NB4 (cell line): ENCODE results near the gene CABP7.
"Not testable (repeated sequence)": the region's sequence is repeated elsewhere in the genome, so short reads cannot be mapped to it uniquely, and the experiment has no call there.

Experiments
- DNase-seq: peaks from one replicate; pipeline ENCODE4 v3.0.0; 2010; ENCODE audit warnings: low read depth
- H3K4me3 ChIP-seq: one replicate; pipeline ENCODE4 v1.5.1; 2011; ENCODE audit warnings: mild to moderate bottlenecking, low read depth, low read length, moderate library complexity
- MAX ChIP-seq: IDR thresholded peaks from 2 replicates; pipeline ENCODE4 v1.6.1; 2011; ENCODE audit warnings: low read depth, low read length
- MYC ChIP-seq: IDR thresholded peaks from 2 replicates; pipeline ENCODE4 v1.6.1; 2011; ENCODE audit warnings: low read depth, low read length
- POLR2A ChIP-seq: IDR thresholded peaks from 2 replicates; pipeline ENCODE4 v1.6.1; 2011; ENCODE audit warnings: mild to moderate bottlenecking; ENCODE audit not compliant: insufficient read length; ENCODE audit errors: extremely low read depth
- TF ChIP-seq, protein P1 (sequence below): IDR thresholded peaks from one replicate; pipeline ENCODE4 v1.5.1; 2012; ENCODE audit warnings: low read depth, low read length

The CABP7 gene

GRCh38 chr22:29750029-29750428, 30.2 kb downstream of the CABP7 start:
- no peak overlapping the region for H3K4me3 ChIP-seq
- DNase-seq: no peak
- TF ChIP-seq POLR2A (no peak), MAX (no peak), MYC (no peak)
- TF ChIP-seq, protein P1, sequence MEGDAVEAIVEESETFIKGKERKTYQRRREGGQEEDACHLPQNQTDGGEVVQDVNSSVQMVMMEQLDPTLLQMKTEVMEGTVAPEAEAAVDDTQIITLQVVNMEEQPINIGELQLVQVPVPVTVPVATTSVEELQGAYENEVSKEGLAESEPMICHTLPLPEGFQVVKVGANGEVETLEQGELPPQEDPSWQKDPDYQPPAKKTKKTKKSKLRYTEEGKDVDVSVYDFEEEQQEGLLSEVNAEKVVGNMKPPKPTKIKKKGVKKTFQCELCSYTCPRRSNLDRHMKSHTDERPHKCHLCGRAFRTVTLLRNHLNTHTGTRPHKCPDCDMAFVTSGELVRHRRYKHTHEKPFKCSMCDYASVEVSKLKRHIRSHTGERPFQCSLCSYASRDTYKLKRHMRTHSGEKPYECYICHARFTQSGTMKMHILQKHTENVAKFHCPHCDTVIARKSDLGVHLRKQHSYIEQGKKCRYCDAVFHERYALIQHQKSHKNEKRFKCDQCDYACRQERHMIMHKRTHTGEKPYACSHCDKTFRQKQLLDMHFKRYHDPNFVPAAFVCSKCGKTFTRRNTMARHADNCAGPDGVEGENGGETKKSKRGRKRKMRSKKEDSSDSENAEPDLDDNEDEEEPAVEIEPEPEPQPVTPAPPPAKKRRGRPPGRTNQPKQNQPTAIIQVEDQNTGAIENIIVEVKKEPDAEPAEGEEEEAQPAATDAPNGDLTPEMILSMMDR: no peak

DNA sequence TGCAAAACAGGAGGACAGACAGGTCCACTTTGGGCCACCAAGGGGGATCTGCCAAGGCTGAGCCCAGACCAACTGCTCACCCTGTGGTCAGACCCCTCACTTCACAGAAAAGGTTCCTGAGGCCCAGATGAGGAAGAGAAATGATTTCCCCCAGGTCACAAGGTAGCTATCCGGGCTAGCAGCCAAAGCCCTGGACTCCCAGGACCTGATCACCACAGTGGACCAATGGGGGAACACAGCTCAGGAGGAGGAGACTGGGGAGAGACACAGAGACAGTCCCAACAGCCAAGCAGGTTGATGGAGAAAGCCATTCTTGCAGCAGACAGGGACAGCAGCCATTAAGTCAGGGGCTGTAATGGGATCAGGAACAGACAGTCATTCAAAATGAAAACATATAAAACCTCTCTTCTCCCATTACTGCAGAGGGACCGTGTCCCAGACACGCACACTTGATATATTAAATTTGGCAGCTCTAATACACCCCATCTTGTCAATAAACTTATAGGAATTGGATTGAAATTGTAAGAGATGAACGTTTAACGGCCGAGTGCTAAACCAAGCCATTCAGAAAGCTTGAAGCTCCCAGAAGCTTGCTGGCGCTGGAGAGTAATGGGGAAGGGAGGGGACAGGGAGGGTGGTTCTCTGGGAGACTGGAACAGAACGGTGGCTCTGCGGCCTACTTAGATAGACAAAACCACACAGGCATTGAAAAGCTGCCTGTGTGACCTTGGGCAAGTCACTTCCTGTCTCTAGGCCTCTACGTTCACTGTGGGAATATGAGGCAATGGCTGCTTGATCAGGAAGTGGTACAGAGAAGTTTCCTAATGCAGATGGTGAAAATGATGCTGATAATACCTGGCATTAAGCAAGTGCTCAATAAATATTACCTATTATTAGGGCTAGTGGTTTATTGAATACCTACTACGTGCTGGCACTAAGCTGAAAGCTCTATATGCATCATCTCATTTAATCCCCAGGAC, 31.0 kb downstream of the CABP7 start:
- TF ChIP-seq POLR2A: no peak
- no peak for TF ChIP-seq MAX
- TF ChIP-seq MYC: no peak
- TF ChIP-seq, protein P1: no peak
- H3K4me3 ChIP-seq: no peak overlapping the region
- peak; percentile 93 for DNase-seq

DNA sequence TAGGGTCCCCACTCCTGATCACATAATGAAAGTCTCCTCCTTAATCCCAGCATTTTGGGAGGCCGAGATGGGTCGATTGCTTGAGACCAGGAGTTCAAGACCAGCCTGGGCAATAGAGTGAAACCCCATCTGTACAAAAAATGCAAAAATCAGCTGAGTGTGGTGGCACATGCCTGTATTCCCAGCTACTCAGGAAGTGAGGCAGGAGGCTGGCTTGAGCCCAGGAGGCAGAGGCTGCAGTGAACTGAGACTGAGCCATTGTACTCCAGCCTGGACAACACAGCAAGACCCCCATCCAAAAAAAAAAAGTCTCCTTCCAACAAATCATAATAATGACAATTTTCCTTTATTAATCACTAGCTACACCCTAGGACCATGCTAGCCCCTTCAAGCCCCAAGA, 31.9 kb downstream of the CABP7 start:
- DNase-seq: no peak
- TF ChIP-seq MYC (no peak), POLR2A (no peak), MAX (no peak)
- TF ChIP-seq, protein P1: no peak
- no peak overlapping the region for H3K4me3 ChIP-seq

DNA sequence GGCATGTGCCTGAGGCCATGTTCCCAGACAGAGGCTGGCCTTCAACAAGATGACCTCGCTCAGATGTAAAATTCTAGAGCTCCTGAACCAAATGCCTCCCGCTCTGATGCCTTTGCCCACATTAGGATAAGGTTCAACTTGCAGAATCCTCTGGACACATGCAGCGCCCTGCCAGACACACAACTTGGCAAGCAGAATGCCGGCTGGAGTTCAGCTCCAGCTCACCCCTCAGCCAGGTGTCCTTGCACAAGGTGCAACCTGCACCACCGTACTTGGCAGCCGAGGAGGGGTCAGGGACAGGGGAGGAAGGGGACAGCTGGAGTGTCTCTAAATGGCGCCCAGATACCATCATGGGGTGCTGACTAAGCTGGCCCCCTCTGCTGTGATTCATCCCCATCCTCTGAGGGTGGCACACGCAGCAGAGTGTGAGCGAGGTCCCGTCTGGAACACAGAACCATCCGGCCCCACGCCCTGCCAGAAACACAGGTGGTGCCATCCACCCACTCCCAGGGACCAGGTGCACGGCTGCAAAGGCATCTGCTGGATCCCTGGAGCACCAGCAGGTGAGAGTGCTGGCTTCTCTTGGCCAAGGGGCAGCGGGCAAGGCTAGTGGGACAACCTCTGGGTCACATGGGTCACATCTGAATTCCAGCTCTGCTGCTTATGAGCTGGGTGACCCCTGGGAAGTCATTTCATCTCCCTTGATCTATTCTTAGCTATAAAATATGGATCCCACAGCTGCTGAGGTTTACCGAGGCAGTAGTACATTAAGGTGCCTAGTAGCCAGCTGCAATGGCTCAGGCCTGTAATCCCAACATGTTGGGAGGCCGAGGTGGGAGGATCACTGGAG, 34.2 kb downstream of the CABP7 start:
- no peak for DNase-seq
- no peak for TF ChIP-seq POLR2A
- no peak for TF ChIP-seq MYC
- no peak for TF ChIP-seq MAX
- TF ChIP-seq, protein P1: no peak
- no peak overlapping the region for H3K4me3 ChIP-seq

DNA sequence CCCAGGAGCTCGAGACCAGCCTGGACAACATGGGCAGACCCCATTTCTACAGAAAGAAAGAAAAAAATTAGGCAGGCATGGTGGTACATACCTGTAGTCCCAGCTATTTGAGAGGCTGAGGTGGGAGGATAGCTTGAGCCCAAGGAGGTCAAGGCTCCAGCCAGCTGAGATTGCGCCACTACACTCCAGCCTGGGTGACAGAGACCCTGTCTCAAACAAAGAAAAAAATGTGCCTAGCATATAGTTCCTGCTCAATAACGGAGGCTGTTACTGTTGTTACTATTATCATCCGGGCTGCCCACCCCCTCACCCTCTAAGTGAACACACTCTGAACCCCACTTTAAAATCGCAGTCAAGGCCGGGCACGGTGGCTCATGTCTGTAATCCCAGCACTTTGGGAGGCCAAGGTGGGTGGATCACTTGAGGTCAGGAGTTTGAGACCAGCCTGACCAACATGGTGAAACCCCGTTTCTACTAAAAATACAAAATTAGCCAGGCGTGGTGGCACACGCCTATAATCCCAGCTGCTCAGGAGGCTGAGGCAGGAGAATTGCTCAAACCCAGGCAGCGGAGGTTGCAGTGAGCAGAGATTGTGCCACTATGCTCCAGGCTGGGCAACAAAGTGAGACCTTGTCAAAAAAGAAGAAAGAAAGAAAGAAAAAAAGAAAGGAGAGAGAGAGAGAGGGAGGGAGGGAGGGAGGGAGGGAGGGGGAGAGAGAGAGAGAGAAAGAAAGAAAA, 35.0 kb downstream of the CABP7 start:
- H3K4me3 ChIP-seq, DNase-seq: not testable (repeated sequence)

DNA sequence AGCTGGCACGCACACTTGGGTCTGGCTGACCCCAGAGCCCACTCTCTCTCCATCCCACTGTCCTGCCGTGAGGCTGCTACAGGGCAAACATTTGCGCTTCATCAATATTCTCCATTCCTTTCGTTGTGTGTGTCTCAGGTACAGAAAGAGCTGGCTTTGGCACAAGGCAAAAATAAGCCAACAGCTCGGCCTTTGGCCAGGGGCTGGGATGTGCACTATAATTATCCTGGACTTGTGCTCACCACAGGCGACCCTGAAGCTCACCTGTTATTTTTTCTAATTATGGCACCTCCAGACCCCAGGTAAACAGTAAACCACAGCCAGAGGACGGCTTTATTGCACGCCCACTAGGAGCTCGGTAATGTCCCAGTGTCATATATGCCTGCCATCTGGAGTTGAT, 36.1 kb downstream of the CABP7 start:
- no peak for DNase-seq
- no peak overlapping the region for H3K4me3 ChIP-seq
- TF ChIP-seq MAX: no peak
- TF ChIP-seq, protein P1: no peak
- TF ChIP-seq POLR2A: no peak
- no peak for TF ChIP-seq MYC
